Astrocyte of the spinal cord (primary cell): Measurements from ENCODE around the gene CHCHD6.
A peak's percentile ranks its signal among the peaks of the same experiment; 100 is the strongest.

ENCODE experiments used
- DNase-seq: peaks from one replicate; pipeline ENCODE4 v3.0.0; 2011; ENCODE audit warnings: low read depth, low spot score
- H3K4me3 ChIP-seq: 2 replicates; pipeline ENCODE4 v1.5.1; 2011; ENCODE audit warnings: low read depth, mild to moderate bottlenecking, low read length, moderate library complexity
- in situ Hi-C: cut with HindIII; loops from 2 replicates; pipeline ENCODE4 v1.10.0; 2017; ENCODE audit warnings: low sequenced_read_pairs
- TF ChIP-seq, protein P1 (sequence below): IDR thresholded peaks from 2 replicates; pipeline ENCODE4 v1.5.1; 2012; ENCODE audit warnings: low read depth, mild to moderate bottlenecking, low read length, inconsistent platforms

The CHCHD6 gene

DNA sequence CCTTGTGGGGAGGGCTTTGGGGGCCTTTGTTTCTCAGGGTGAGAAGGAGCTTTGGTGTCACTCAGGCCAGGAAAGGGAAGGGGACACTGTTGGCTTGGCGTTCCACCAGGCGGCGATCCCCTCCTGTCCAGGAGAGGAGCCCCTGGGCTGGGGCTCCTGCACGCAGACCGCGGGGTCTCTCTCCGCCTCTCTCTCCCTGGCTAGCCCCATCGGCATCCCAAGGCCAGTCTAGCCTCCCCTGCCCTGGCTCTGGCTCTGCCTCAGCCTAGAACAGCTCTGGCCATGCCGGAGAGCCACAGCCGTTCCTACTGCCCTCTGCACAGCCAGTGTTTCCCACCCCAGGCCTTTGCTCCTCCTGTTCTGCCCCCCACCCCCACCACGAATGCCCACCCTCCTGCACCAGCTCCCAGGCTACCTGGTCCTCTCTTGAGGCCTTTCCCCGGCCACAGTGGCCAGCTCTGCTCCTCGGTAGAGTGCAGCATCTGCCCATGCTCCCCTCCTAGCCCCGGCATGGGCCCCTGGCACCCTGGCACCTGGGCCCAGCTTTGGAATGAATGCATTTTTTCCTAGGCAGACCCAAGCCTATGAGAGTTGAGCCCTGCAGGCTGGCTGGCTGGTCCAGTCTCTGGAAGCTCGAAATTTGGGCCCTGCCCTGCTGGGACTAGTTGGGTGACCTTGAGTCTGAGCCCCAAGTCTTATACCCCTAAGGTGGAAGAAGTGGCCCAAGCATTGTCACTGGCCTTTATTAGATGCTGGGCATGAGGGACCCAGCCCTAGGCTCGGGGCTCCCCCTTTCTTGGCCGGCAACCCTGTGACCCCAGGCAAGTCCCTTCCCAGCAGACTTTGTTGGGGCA is 281.3 kb downstream of the CHCHD6 start:
- no peak for DNase-seq
- no peak overlapping the region for H3K4me3 ChIP-seq
- TF ChIP-seq, protein P1, sequence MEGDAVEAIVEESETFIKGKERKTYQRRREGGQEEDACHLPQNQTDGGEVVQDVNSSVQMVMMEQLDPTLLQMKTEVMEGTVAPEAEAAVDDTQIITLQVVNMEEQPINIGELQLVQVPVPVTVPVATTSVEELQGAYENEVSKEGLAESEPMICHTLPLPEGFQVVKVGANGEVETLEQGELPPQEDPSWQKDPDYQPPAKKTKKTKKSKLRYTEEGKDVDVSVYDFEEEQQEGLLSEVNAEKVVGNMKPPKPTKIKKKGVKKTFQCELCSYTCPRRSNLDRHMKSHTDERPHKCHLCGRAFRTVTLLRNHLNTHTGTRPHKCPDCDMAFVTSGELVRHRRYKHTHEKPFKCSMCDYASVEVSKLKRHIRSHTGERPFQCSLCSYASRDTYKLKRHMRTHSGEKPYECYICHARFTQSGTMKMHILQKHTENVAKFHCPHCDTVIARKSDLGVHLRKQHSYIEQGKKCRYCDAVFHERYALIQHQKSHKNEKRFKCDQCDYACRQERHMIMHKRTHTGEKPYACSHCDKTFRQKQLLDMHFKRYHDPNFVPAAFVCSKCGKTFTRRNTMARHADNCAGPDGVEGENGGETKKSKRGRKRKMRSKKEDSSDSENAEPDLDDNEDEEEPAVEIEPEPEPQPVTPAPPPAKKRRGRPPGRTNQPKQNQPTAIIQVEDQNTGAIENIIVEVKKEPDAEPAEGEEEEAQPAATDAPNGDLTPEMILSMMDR = peak; percentile 13
- in situ Hi-C loops = no loop called here

DNA sequence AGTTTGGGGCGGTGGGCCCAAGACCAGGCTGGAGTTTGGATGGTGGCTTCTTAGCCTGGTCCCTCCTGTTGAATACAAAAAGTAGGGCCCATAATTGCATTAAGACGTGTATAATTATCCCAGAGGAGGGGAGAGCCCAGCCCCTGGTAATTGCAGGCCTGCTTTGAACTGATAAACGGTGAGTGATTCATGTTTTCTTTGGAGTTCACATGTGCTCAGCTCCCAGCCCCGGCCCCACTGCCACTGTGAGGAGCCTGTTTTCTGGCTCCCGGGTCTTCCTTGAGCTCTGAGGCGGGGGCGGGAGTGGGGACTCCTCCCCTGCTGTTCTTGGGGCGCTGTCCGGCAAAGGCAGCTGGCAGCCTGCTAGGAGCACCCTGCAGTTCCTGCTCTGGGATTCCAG is 282.0 kb downstream of the CHCHD6 start:
- no peak overlapping the region for H3K4me3 ChIP-seq
- TF ChIP-seq, protein P1 = no peak

DNA sequence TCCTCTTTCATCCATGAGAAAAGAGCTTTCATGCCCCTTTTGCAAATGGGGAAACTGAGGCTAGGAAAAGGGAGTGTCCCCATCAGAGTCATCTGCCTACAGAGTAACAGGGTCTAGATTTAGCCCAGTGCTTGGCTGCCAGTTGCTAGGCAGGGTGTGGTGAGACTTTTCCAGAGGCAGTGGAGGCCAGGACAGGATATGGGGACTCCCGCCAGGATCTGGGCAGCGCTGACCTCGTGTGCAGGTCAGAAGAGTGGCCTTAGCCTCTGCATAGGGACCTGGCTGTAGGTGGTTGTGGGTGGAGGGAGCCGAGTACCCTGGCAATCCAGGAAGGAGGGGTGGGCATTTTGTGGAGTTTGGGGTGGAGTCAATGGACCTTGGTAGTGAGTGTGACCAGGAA is 283.1 kb downstream of the CHCHD6 start:
- TF ChIP-seq, protein P1 = no peak
- DNase-seq = no peak
- in situ Hi-C loops = no loop called here
- no peak overlapping the region for H3K4me3 ChIP-seq

More for the DNA sequence above, 282.0 kb downstream of the CHCHD6 start:
- DNase-seq = peak; percentile 18
- in situ Hi-C loops = no loop called here

DNA sequence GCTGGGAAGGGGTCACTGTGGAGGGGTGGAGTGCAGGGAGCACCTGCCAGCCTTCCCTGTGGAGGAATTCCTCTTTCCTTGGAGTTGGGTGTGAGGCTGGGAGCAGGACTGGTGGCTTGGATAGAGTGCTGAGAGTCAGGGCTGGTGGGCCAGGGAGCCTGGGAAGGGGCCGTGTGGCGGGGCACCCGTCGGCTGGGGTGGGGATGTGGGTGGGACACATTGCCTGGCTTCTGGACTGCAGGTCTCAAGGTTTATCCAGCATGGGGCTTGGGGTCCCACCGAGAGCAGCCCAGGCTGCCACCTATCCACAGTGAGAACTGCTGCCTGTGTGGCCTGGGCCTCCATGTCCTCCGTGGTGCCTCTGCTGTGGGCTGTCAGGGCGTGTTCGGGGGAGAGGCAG is 283.6 kb downstream of the CHCHD6 start:
- TF ChIP-seq, protein P1 = no peak
- no peak overlapping the region for H3K4me3 ChIP-seq
- DNase-seq = no peak
- in situ Hi-C loops = no loop called here

DNA sequence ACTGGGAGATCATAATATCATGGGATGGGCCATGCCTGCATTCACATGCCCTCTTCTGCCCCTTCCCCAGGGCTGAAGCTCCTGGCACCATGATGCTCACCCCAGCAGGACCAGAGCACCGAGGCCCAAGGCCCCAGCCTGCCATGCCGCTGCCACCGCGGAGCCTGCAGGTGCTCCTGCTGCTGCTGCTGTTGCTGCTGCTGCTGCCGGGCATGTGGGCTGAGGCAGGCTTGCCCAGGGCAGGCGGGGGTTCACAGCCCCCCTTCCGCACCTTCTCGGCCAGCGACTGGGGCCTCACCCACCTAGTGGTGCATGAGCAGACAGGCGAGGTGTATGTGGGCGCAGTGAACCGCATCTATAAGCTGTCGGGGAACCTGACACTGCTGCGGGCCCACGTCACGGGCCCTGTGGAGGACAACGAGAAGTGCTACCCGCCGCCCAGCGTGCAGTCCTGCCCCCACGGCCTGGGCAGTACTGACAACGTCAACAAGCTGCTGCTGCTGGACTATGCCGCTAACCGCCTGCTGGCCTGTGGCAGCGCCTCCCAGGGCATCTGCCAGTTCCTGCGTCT is 284.5 kb downstream of the CHCHD6 start:
- in situ Hi-C loops = no loop called here
- H3K4me3 ChIP-seq = no peak overlapping the region
- TF ChIP-seq, protein P1 = no peak
- no peak for DNase-seq

DNA sequence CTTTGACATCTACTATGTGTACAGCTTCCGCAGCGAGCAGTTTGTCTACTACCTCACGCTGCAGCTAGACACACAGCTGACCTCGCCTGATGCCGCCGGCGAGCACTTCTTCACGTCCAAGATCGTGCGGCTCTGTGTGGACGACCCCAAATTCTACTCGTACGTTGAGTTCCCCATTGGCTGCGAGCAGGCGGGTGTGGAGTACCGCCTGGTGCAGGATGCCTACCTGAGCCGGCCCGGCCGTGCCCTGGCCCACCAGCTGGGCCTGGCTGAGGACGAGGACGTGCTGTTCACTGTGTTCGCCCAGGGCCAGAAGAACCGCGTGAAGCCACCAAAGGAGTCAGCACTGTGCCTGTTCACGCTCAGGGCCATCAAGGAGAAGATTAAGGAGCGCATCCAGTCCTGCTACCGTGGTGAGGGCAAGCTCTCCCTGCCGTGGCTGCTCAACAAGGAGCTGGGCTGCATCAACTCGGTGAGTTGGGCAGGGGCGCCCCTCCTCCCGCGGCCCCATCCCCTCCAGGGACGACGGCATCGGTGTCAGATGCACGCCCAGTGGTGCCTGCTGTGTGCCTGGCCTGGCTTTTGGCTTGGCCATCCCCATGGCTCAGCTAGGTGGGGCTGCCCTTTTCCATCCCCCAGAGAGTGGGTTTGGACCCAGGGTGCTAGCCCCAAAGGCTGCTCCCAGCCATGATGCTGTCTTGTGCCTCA is 285.4 kb downstream of the CHCHD6 start:
- TF ChIP-seq, protein P1 = no peak
- DNase-seq = no peak
- in situ Hi-C loops = no loop called here
- H3K4me3 ChIP-seq = no peak overlapping the region
